HepG2 (cell line): ENCODE data around the gene SERTAD1. TPM values are rescaled to one million over a fixed set of nuclear protein-coding genes. Genes with fewer than 3 reads are reported as not detected.

Source experiments
- ELF4 ChIP-seq: sonication (generic); formaldehyde crosslinking; IDR thresholded peaks from 2 replicates; pipeline ENCODE4 v1.5.0; 2020; ENCODE audit warnings: missing genetic modification reagents, mild to moderate bottlenecking, moderate library complexity, borderline replicate concordance
- HNRNPL ChIP-seq: fragments of 200-400 bp; formaldehyde crosslinking; IDR thresholded peaks from 2 replicates; pipeline ENCODE4 v1.6.1; 2017; ENCODE audit warnings: mild to moderate bottlenecking, low read depth, low read length
- NFAT5 ChIP-seq: sonication (generic); formaldehyde crosslinking; IDR thresholded peaks from 2 replicates; pipeline ENCODE4 v1.4.0; 2020; ENCODE audit warnings: missing genetic modification reagents
- PRDM15 ChIP-seq: sonication (generic); formaldehyde crosslinking; IDR thresholded peaks from 2 replicates; pipeline ENCODE4 v1.4.0; 2020; ENCODE audit warnings: missing genetic modification reagents
- ZNF414 ChIP-seq: sonication (generic); formaldehyde crosslinking; IDR thresholded peaks from 2 replicates; pipeline ENCODE4 v1.5.0; 2020; ENCODE audit warnings: missing genetic modification reagents
- ZNF558 ChIP-seq: sonication (generic); formaldehyde crosslinking; IDR thresholded peaks from 2 replicates; pipeline ENCODE4 v1.9.0; 2022; ENCODE audit warnings: mild to moderate bottlenecking, missing genetic modification reagents, borderline replicate concordance
- polyA plus RNA-seq, 8 experiments: library from polyadenylated mRNA; depleted of rRNA in 3 of 8; stranded (reverse) in 7 of 8; unstranded in 1 of 8; fragments of >200 nt; fragmentation: Illumina TruSeq in 4 of 8; extraction: Trizol in 4 of 8; gene quantifications; 2 replicates each; pipeline versions ENCODE4 v1.2.1 to v1.2.3, GENCODE V29; 2011 to 2016; ENCODE audit warnings: low read depth in 4 of 8, missing spikeins in 1 of 8, mixed read lengths in 1 of 8; ENCODE audit not compliant: insufficient read depth in 1 of 8
- total RNA-seq, 5 experiments: library from RNA; depleted of rRNA; stranded (reverse); fragments of >200 nt; fragmentation: Illumina TruSeq; extraction: Trizol; gene quantifications; 2 replicates each; pipeline ENCODE4 v1.2.3, GENCODE V29; 2016; ENCODE audit warnings: low read depth in 1 of 5
- TF ChIP-seq, protein P1 (sequence below): sonication (generic); formaldehyde crosslinking; IDR thresholded peaks from 2 replicates; pipeline ENCODE4 v1.4.0; 2020; ENCODE audit warnings: mild to moderate bottlenecking, missing genetic modification reagents
- TF ChIP-seq, protein P2 (sequence below): sonication (generic); formaldehyde crosslinking; IDR thresholded peaks from 2 replicates; pipeline ENCODE4 v1.5.1; 2020; ENCODE audit warnings: missing genetic modification reagents, mild to moderate bottlenecking, borderline replicate concordance

Gene SERTAD1
- total and polyA plus RNA-seq, 2 of the 13 experiments (the other 11 are each of a cell fraction or from before 2014, with no cell fraction given), result 4.3 to 4.5 TPM

DNA sequence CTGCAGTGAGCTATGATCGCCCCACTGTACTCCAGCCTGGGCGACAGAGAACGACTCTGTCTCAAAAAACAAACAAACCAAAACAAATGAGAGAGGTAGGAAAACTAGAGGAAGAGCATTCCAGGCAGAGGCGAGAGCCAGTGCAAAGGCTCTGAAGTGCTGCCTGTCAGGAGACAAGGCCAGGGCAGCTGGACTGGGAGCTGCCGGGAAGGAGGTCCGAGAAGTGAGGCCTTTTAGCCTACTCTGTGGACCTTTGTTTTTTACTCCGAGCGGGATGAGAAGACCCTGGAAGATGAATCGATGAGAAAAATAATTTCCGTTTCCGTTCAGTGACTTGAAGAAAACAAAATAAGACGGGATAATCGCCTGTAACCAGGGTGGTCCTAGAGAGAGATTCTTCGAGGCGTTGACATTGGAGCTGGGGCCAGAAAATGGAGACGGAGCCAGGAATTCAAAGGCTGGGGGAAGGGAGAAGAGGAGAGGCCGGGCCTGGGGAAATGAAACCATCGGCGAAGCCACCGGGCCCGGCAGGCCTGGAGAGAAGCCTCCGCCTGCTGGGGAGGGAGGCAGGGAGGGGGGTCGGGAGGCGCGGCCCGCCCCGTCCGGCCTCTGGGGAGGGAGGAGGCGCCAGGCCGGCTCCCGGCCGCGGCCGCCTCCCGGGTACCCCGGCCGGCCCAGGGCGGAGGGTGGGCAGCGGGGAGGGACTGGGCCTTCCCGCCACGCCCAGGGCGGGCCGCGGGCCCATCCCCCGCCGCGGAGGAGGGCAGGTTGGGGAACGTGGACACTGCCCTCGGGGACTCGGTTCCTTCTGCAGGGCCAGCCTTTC, 7.8 kb upstream of the SERTAD1 start (continued):
- TF ChIP-seq, protein P1, sequence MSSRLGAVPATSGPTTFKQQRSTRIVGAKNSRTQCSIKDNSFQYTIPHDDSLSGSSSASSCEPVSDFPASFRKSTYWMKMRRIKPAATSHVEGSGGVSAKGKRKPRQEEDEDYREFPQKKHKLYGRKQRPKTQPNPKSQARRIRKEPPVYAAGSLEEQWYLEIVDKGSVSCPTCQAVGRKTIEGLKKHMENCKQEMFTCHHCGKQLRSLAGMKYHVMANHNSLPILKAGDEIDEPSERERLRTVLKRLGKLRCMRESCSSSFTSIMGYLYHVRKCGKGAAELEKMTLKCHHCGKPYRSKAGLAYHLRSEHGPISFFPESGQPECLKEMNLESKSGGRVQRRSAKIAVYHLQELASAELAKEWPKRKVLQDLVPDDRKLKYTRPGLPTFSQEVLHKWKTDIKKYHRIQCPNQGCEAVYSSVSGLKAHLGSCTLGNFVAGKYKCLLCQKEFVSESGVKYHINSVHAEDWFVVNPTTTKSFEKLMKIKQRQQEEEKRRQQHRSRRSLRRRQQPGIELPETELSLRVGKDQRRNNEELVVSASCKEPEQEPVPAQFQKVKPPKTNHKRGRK, result no peak
- TF ChIP-seq ZNF414 (CRISPR knock-in tag), result no peak
- TF ChIP-seq PRDM15 (CRISPR knock-in tag), result no peak
- TF ChIP-seq, protein P2, sequence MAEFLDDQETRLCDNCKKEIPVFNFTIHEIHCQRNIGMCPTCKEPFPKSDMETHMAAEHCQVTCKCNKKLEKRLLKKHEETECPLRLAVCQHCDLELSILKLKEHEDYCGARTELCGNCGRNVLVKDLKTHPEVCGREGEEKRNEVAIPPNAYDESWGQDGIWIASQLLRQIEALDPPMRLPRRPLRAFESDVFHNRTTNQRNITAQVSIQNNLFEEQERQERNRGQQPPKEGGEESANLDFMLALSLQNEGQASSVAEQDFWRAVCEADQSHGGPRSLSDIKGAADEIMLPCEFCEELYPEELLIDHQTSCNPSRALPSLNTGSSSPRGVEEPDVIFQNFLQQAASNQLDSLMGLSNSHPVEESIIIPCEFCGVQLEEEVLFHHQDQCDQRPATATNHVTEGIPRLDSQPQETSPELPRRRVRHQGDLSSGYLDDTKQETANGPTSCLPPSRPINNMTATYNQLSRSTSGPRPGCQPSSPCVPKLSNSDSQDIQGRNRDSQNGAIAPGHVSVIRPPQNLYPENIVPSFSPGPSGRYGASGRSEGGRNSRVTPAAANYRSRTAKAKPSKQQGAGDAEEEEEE (CRISPR knock-in tag), result no peak
- no peak for TF ChIP-seq ZNF558 (CRISPR knock-in tag)
- TF ChIP-seq ELF4 (CRISPR knock-in tag), result no peak
- no peak for TF ChIP-seq NFAT5
- 0 out of 2 replicates have a peak, but pooled peaks have one; percentile 17 for TF ChIP-seq HNRNPL
